B cell (primary cell): ENCODE data around the gene ANK2.

Experiments
- CTCF ChIP-seq: fragments of 200-600 bp; IDR thresholded peaks from one replicate; pipeline ENCODE4 v1.8.0; 2022; ENCODE audit warnings: antibody characterized with exemption, mild to moderate bottlenecking
- EZH2 ChIP-seq: IDR thresholded peaks from 2 replicates; pipeline ENCODE4 v1.6.1; 2012; ENCODE audit warnings: borderline replicate concordance, low read depth, mild to moderate bottlenecking, moderate library complexity, low read length; ENCODE audit not compliant: insufficient read depth, poor library complexity, severe bottlenecking

GRCh38 chr4:113419631-113420030, 370.2 kb downstream of the ANK2 start:
- no peak for TF ChIP-seq CTCF
- TF ChIP-seq EZH2 = no peak
